Measurements from ENCODE around the gene ABCA3.

DNA sequence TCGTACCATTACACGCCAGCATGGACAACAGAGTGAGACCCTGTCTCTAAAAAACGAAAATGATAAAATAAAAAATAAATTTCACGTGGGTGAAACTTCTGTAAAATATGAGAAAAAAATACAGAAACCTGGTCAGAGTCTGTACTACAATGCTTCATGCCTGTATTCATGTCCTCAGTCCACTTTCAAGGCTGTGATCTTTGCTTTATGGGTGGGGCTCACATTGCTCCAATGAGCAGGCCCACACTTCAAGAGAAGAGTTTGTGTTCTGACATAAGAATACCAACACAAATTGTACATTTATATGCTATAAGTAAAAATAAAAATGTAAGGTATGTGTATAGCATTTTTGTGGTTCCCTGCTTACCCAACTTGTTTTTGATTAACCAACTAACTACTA is 32.2 kb upstream of the ABCA3 start:
- TF ChIP-seq, protein P1, sequence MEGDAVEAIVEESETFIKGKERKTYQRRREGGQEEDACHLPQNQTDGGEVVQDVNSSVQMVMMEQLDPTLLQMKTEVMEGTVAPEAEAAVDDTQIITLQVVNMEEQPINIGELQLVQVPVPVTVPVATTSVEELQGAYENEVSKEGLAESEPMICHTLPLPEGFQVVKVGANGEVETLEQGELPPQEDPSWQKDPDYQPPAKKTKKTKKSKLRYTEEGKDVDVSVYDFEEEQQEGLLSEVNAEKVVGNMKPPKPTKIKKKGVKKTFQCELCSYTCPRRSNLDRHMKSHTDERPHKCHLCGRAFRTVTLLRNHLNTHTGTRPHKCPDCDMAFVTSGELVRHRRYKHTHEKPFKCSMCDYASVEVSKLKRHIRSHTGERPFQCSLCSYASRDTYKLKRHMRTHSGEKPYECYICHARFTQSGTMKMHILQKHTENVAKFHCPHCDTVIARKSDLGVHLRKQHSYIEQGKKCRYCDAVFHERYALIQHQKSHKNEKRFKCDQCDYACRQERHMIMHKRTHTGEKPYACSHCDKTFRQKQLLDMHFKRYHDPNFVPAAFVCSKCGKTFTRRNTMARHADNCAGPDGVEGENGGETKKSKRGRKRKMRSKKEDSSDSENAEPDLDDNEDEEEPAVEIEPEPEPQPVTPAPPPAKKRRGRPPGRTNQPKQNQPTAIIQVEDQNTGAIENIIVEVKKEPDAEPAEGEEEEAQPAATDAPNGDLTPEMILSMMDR (conservative IDR thresholded peaks at IDR 0.05 in 1 of 2, IDR thresholded peaks at IDR 0.05 in 1 of 2; ENCODE audit: low read depth in 1 of 2, low read length in 2 of 2), result no peak
- TF ChIP-seq EZH2 (IDR thresholded peaks at IDR 0.05; ENCODE audit: low read length, missing control alignments), result no peak

Data from fibroblast of lung (primary cell).